HuH-7 (cell line): ENCODE measurements around the gene EPB41L2.
A peak's percentile ranks its signal among the peaks of the same experiment; 100 is the strongest.

Experiments
- DNase-seq: peaks from one replicate; pipeline ENCODE4 v3.0.0; 2011; ENCODE audit warnings: low spot score

Gene EPB41L2

DNA sequence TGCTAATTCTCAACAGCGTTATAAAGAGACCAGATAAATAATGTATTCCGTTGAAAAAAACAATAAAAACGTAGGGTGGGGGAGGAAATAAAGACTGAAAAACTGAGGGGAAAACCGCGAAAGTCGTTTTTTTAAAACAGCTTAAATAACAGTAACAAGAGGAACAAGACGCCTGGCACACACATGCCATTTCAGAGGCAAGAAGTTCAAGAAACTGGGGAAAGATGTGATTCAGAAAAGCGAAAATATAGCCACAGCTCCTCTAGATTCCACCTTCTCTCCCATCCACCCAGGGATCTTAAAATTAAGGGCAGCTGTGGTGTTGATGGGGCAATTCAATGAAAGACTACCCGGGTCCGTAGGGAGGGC, 1.3 kb downstream of the EPB41L2 start:
- no peak for DNase-seq

- DNase-seq = no peak
These were observed 1.8 kb downstream of the EPB41L2 start for GRCh38 chr6:131061041-131061750.

GRCh38 chr6:131060311-131060710, 2.7 kb downstream of the EPB41L2 start:
- no peak for DNase-seq

- no peak for DNase-seq
These were observed 3.6 kb downstream of the EPB41L2 start for GRCh38 chr6:131059486-131059885.

- no peak for DNase-seq
These were observed 4.8 kb downstream of the EPB41L2 start for GRCh38 chr6:131058236-131058635.

- no peak for DNase-seq
These were observed 8.4 kb downstream of the EPB41L2 start for GRCh38 chr6:131054392-131055250.

GRCh38 chr6:131053546-131054240, 9.4 kb downstream of the EPB41L2 start:
- DNase-seq = no peak

DNA sequence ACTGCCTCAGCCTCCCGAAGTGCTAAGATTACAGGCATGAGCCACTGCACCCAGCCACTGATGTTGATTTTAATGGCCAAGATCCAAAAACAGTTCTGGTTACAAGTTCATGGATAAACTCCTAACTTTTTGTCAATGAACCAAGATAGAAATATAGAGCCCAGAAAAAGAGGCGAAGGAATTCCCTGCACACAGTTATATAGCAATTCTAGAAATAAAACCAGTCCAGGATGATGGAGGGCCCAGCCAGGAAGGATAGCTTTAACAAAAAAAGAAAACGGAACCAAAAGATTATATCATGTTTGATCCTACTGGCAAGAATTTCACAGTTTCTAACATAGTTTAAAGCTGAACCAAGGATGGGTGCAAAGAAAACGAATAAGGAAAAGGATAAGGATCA, 10.9 kb downstream of the EPB41L2 start:
- no peak for DNase-seq

- DNase-seq = no peak
These were observed 11.7 kb downstream of the EPB41L2 start for GRCh38 chr6:131051341-131051740.

DNA sequence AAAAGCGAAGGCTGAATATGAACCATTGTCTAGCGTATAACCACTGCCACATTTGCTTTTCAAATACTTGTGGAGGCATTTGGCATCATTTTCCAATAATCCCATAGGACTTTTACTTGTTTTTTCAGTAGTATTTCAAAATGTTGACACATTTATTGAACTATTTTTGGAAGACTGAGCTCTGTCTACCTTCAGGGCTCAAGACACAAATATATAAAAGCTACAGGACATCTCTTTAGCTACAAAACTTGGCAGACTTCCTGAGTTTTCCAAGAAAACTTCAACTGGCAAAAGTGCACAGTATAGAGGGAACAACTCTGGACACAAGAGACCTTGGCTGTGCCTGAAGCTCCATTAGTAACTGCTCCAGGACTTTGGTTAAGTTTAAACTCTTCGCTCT, 13.4 kb downstream of the EPB41L2 start:
- DNase-seq = no peak

- DNase-seq = no peak
These were observed 14.0 kb downstream of the EPB41L2 start for GRCh38 chr6:131048933-131049515.

DNA sequence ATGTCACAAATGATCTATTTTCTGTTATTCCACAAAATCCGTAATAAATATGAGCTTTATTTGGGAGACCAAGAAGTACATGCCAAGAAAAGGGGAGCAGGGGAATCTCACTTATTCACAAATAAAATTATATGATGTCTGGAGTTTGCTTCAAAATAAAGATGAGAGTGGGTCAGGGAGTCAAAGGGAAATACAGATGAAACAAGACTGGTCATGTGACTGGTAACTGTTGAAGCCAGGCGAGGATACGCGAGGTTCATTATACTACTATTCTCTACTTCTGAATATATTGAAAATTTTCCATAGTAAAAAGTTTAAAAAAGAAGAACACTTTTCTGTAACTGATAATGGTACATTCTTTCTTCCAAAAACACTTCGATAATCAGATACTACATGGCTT, 14.6 kb downstream of the EPB41L2 start:
- DNase-seq = no peak

DNA sequence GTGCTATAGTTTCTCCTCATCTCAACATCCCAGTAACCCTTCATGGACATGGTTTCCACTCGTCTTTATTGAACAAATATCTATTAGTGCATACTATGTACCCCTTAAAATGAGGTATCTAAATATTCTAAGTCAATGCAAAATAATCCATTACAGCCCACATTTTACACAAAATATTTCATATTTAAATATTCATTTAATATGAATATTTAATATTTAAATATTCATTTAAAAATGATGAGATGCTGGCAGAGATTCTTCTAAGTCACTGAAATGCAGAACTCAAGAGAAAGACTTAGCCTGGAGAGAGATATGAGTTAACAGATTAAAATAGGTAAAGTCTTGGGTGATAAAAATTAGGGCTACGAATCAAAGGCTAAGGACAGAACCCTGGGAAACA, 17.9 kb downstream of the EPB41L2 start:
- DNase-seq = no peak

GRCh38 chr6:131043902-131044447, 19.1 kb downstream of the EPB41L2 start:
- no peak for DNase-seq

GRCh38 chr6:131042664-131043063, 20.4 kb downstream of the EPB41L2 start:
- DNase-seq = no peak

DNA sequence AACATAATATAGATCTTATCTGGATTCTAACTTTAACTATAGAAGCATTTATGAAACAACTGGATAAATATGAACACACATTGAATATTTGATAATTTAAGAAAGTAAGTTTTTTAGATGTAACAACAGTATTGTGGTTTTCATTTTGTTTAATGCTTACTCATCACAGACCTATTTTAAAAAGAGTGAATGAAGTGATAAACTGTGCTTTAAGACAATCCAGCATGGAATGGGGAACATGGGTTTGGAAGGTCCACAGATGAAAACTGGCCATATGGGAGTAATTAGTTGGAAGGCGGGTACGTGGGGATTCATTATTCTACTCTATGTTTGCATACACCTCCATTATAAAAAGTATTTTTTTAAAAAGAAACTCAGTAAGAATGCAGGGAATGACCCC, 21.2 kb downstream of the EPB41L2 start:
- no peak for DNase-seq

DNA sequence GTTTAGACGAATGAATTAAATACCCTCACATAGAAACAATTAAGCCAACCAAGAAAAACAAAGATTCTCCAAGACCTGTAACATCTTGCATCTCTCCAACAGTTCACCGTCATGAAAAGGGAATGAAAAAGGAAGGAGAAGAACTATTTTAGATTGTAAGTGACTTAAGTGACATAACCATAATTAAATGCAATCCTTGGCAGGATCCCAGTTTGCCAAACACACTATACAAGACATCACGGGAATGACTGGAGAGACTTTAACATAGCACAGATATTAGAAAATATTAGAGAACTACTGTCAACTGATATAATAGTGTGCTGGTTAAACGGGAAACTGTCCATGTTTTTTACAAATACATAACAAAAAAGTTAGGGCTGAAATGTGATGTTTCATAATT, 22.2 kb downstream of the EPB41L2 start:
- DNase-seq = no peak

DNA sequence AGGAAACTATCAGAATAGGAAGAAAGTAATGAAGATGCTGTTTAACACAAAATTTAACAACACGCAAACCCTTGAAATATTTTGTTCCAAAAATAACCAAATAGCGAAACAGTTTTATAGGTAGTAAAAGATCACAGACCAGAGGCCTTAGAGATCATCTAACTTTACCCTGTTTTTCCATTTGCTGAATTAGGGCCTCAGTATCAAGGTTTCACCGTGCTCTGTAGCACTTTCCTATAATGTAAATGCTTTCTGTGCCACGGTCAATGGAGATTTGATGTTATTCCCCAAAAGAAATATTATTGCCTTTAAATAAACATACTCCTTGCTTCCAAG, 23.7 kb downstream of the EPB41L2 start:
- no peak for DNase-seq

- DNase-seq = peak; percentile 26
These were observed 24.3 kb downstream of the EPB41L2 start for GRCh38 chr6:131038597-131039344.

DNA sequence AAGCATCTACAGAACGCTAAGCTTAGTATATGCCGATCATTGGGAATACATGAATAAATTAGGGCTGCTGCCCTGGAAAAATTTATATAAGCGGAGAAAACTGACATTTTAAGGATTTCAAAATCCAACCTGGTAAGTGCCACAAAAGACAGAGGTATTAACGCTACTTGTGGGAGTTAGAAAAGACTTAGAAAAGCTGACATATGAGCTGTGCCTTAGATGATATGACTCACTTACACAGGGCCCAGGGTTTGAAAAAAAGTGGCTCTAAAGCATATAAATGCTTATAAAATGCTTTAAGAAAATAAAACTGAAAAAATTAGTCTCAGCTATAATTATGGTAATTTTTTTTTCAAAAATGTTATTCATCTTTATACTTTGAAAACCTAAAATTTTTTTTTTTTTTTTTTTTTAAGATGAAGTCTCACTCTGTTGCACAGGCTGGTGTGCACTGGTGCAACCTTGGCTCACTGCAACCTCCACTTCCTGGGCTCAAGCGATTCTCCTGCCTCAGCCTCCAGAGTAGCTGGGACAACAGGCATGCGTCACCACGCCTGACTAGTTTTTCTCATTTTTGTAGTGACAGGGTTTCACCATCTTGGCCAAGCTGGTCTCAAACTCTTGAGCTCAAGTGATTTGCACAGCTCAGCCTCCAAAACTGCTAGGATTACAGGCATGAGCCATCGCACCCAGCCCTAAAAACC, 25.7 kb downstream of the EPB41L2 start:
- DNase-seq = no peak

DNA sequence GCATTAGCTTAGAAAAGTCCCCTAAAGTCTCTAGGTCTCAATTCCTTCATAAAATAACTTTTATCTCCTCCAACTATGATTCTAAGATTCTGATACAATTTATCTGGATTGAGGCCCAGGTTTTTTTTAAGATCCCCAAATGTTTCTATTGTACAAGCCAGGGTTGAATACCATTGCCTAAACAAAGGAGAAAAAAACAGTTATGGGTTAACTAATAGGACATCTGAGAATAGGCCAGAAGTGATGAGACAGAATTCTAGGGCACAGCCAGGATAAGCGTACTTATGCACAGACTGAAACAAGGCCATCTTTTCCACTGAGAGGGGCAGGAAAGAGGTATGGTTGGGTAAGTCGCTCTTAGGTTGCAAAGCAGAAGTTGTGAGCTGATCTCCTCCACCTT, 26.4 kb downstream of the EPB41L2 start:
- DNase-seq = no peak
